Measurements from ENCODE around the gene PRKD1.

- TF ChIP-seq CTCF (IDR thresholded peaks at IDR 0.05; ENCODE audit: borderline replicate concordance, extremely low read depth, low read length, poor library complexity, severe bottlenecking) (no peak), EZH2 (IDR thresholded peaks at IDR 0.05; ENCODE audit: borderline replicate concordance, low read depth, low read length, severe bottlenecking) (no peak)
These were observed 297.0 kb downstream of the PRKD1 start for GRCh38 chr14:29630566-29631160.

Measured in DND-41 (cell line).